ENCODE results near the gene RAB7A.

- no peak for TF ChIP-seq EZH2 (IDR thresholded peaks at IDR 0.05; ENCODE audit: borderline replicate concordance, insufficient read depth, low read depth, low read length, poor library complexity, severe bottlenecking)
- TF ChIP-seq, protein P1, sequence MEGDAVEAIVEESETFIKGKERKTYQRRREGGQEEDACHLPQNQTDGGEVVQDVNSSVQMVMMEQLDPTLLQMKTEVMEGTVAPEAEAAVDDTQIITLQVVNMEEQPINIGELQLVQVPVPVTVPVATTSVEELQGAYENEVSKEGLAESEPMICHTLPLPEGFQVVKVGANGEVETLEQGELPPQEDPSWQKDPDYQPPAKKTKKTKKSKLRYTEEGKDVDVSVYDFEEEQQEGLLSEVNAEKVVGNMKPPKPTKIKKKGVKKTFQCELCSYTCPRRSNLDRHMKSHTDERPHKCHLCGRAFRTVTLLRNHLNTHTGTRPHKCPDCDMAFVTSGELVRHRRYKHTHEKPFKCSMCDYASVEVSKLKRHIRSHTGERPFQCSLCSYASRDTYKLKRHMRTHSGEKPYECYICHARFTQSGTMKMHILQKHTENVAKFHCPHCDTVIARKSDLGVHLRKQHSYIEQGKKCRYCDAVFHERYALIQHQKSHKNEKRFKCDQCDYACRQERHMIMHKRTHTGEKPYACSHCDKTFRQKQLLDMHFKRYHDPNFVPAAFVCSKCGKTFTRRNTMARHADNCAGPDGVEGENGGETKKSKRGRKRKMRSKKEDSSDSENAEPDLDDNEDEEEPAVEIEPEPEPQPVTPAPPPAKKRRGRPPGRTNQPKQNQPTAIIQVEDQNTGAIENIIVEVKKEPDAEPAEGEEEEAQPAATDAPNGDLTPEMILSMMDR (IDR thresholded peaks at IDR 0.05): no peak
These were observed 89.5 kb downstream of the RAB7A start for GRCh38 chr3:128815318-128816064.

Data from B cell (primary cell).